Neural progenitor cell (in vitro differentiated cells): ENCODE data around the gene CAPNS1. TPM values are rescaled to one million over a fixed set of nuclear protein-coding genes. Genes with fewer than 3 reads are reported as not detected.
A peak's percentile ranks its signal among the peaks of the same experiment; 100 is the strongest.
"Not testable (repeated sequence)": the region's sequence is repeated elsewhere in the genome, so short reads cannot be mapped to it uniquely, and the experiment has no call there.

Experiments
- DNase-seq: peaks from one replicate; pipeline ENCODE4 v3.0.0-alpha.2; 2016; ENCODE audit warnings: low spot score
- H2AFZ ChIP-seq: fragments of 200-600 bp; sonication (generic); replicated peaks from 2 replicates; pipeline ENCODE4 v1.6.1; 2016; ENCODE audit warnings: antibody characterized with exemption
- H3F3A ChIP-seq: fragments of 200-600 bp; sonication (generic); 2 replicates; pipeline ENCODE4 v1.6.1; 2016; ENCODE audit warnings: antibody characterized with exemption, low read depth
- H3K27ac ChIP-seq: fragments of 200-600 bp; sonication (generic); 2 replicates; pipeline ENCODE4 v1.5.1; 2016; ENCODE audit warnings: mild to moderate bottlenecking
- H3K27me3 ChIP-seq: fragments of 200-600 bp; sonication (generic); 2 replicates; pipeline ENCODE4 v1.6.1; 2016; ENCODE audit warnings: mild to moderate bottlenecking, moderate library complexity
- H3K36me3 ChIP-seq: fragments of 200-600 bp; sonication (generic); 2 replicates; pipeline ENCODE4 v1.5.1; 2016
- H3K4me1 ChIP-seq: fragments of 200-600 bp; sonication (generic); 2 replicates; pipeline ENCODE4 v1.6.1; 2016; ENCODE audit warnings: mixed run types
- H3K4me2 ChIP-seq: fragments of 200-600 bp; sonication (generic); 2 replicates; pipeline ENCODE4 v1.6.1; 2016
- H3K4me3 ChIP-seq: fragments of 200-600 bp; sonication (generic); 2 replicates; pipeline ENCODE4 v1.5.1; 2016
- H3K79me2 ChIP-seq: fragments of 200-600 bp; sonication (generic); 2 replicates; pipeline ENCODE4 v1.6.1; 2016; ENCODE audit warnings: low read depth
- H3K9ac ChIP-seq: fragments of 200-600 bp; sonication (generic); 2 replicates; pipeline ENCODE4 v1.6.1; 2016
- H3K9me3 ChIP-seq: fragments of 200-600 bp; sonication (generic); 2 replicates; pipeline ENCODE4 v1.5.1; 2016; ENCODE audit warnings: low read depth
- H4K20me1 ChIP-seq: fragments of 200-600 bp; sonication (generic); 2 replicates; pipeline ENCODE4 v1.6.1; 2016; ENCODE audit warnings: low read depth
- H3K27ac Mint-ChIP-seq: 3 replicates; pipeline ENCODE4 v1.8.0; 2021; ENCODE audit warnings: mixed read lengths
- H3K27me3 Mint-ChIP-seq: 2 replicates; pipeline ENCODE4 v1.8.0; 2022; ENCODE audit warnings: low read depth, mild to moderate bottlenecking, inconsistent platforms, moderate library complexity, mixed read lengths; ENCODE audit not compliant: insufficient read depth
- H3K36me3 Mint-ChIP-seq: 3 replicates; pipeline ENCODE4 v1.8.0; 2021; ENCODE audit warnings: mixed read lengths
- H3K4me1 Mint-ChIP-seq: 3 replicates; pipeline ENCODE4 v1.8.0; 2021; ENCODE audit warnings: mixed read lengths
- H3K4me3 Mint-ChIP-seq: 3 replicates; pipeline ENCODE4 v1.8.0; 2021; ENCODE audit warnings: mild to moderate bottlenecking, moderate library complexity, mixed read lengths
- H3K9me3 Mint-ChIP-seq: 3 replicates; pipeline ENCODE4 v1.8.0; 2020; ENCODE audit warnings: mixed read lengths
- EZH2 ChIP-seq: fragments of 200-600 bp; sonication (generic); IDR thresholded peaks from 2 replicates; pipeline ENCODE4 v1.6.1; 2017; ENCODE audit warnings: antibody characterized with exemption, mild to moderate bottlenecking, moderate library complexity
- EZH2phosphoT487 ChIP-seq: fragments of 200-600 bp; sonication (generic); IDR thresholded peaks from 2 replicates; pipeline ENCODE4 v1.6.1; 2017; ENCODE audit warnings: antibody characterized with exemption
- total RNA-seq: library from RNA; depleted of rRNA; stranded (reverse); fragments of >200 nt; gene quantifications from 2 replicates; pipeline ENCODE4 v1.2.3, GENCODE V29; 2015; ENCODE audit warnings: low replicate concordance
- TF ChIP-seq, protein P1 (sequence below): fragments of 200-600 bp; sonication (generic); IDR thresholded peaks from 2 replicates; pipeline ENCODE4 v1.5.1; 2017; ENCODE audit warnings: antibody characterized with exemption, mild to moderate bottlenecking

The CAPNS1 gene
- total RNA-seq, 1 donor from 2014 or later = 258 TPM

DNA sequence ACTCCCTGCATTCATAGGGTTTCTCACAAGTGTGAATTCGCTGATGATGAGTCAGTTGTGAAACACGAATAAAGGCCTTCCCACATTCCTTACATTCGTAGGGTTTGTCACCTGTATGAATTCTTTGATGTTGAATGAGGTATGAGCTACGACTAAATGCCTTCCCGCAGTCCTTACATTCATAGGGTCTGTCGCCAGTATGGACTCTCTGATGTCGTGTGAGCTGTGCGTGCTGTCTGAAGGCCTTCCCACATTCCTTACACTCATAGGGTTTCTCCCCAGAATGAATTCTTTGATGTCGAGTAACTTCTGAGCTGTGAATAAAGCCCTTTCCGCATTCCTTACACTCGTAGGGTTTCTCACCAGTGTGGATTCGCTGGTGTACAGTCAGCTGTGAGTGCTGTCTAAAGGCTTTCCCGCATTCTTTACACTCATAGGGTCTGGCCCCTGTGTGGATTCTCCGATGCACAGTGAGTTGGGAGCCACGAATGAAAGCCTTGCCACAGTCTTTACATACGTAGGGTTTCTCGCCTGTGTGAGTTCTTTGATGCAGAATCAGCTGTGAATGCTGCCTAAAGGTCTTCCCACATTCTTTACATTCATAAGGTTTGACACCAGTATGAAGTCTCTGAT lies 42.9 kb downstream of the CAPNS1 start:
- peak; percentile 23 for DNase-seq
- Histone ChIP-seq H4K20me1 (no peaks in the 10 kb centered on the region), H3K9me3 (no peaks in the 10 kb centered on the region), H3K4me2 (no peak overlapping the region), H3K4me3 (no peak overlapping the region), H3K27ac (no peak overlapping the region), H3K9ac (no peak overlapping the region), H3K36me3 (no peaks in the 10 kb centered on the region), H3K27me3 (no peaks in the 10 kb centered on the region), H3K4me1 (no peaks in the 10 kb centered on the region), H2AFZ (no peak overlapping the region), H3K79me2 (no peaks in the 10 kb centered on the region), H3F3A (no peaks in the 10 kb centered on the region)
- H3K9me3 Mint-ChIP-seq = no peaks in the 10 kb centered on the region
- H3K4me1 Mint-ChIP-seq = no peaks in the 10 kb centered on the region
- H3K4me3 Mint-ChIP-seq = no peak overlapping the region
- H3K36me3 Mint-ChIP-seq = peaks cover 11% of the 10 kb centered on the region
- TF ChIP-seq EZH2 = no peak
- TF ChIP-seq, protein P1, sequence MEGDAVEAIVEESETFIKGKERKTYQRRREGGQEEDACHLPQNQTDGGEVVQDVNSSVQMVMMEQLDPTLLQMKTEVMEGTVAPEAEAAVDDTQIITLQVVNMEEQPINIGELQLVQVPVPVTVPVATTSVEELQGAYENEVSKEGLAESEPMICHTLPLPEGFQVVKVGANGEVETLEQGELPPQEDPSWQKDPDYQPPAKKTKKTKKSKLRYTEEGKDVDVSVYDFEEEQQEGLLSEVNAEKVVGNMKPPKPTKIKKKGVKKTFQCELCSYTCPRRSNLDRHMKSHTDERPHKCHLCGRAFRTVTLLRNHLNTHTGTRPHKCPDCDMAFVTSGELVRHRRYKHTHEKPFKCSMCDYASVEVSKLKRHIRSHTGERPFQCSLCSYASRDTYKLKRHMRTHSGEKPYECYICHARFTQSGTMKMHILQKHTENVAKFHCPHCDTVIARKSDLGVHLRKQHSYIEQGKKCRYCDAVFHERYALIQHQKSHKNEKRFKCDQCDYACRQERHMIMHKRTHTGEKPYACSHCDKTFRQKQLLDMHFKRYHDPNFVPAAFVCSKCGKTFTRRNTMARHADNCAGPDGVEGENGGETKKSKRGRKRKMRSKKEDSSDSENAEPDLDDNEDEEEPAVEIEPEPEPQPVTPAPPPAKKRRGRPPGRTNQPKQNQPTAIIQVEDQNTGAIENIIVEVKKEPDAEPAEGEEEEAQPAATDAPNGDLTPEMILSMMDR = no peak
- no peak for TF ChIP-seq EZH2phosphoT487
- H3K27ac Mint-ChIP-seq = no peak overlapping the region
- no peaks in the 10 kb centered on the region for H3K27me3 Mint-ChIP-seq

DNA sequence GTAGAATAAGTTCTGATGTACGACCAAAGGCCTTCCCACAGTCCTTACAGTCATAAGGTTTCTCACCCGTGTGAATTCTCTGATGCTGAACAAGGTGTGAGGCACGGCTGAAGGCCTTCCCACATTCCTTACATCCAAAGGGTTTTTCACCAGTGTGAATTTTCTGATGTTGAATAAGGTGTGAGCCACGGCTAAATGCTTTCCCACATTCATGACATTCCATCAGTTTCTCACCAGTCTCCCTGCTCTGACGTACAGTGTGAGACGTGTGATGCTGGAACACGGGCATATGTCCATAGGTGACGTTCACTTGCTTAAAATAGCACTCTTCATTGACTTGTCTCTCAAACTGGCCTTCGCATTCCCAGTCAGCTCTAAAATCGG lies 43.4 kb downstream of the CAPNS1 start:
- Histone ChIP-seq H3K9ac (no peak overlapping the region), H3K27ac (no peak overlapping the region), H3K9me3 (no peaks in the 10 kb centered on the region), H2AFZ (no peak overlapping the region), H3K4me2 (no peak overlapping the region), H3K4me3 (no peak overlapping the region), H3K27me3 (no peaks in the 10 kb centered on the region), H3F3A (no peaks in the 10 kb centered on the region), H4K20me1 (no peaks in the 10 kb centered on the region), H3K4me1 (no peaks in the 10 kb centered on the region), H3K36me3 (no peaks in the 10 kb centered on the region), H3K79me2 (no peaks in the 10 kb centered on the region)
- TF ChIP-seq, protein P1 = no peak
- no peak for TF ChIP-seq EZH2
- TF ChIP-seq EZH2phosphoT487 = no peak
- H3K36me3 Mint-ChIP-seq = peaks cover 11% of the 10 kb centered on the region
- H3K4me1 Mint-ChIP-seq = no peaks in the 10 kb centered on the region
- H3K27me3 Mint-ChIP-seq = no peaks in the 10 kb centered on the region
- H3K9me3 Mint-ChIP-seq = no peaks in the 10 kb centered on the region
- H3K27ac Mint-ChIP-seq = no peak overlapping the region
- no peak for DNase-seq
- H3K4me3 Mint-ChIP-seq = no peak overlapping the region

DNA sequence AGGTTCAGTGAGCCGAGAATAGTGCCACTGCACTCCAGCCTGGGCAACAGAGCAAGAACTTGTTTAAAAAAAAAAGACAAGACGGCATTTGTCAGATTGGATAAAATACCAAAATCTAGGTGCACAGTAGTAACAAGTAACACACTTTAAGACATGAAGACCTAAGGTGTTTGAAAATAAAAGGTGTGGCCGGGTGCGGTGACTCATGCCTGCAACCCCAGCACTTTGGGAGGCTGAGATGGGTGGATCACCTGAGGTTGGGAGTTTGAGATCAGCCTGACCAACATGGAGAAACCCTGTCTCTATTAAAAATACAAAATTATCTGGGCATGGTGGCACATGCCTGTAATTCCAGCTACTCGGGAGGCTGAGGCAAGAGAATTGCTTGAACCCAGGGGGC lies 46.9 kb downstream of the CAPNS1 start:
- not testable (repeated sequence) for H3K4me2 ChIP-seq, H3K4me3 Mint-ChIP-seq, H3K27me3 Mint-ChIP-seq, H3K9me3 ChIP-seq, H3K27me3 ChIP-seq, H3K4me1 ChIP-seq, H2AFZ ChIP-seq, H3K4me3 ChIP-seq, H3K9ac ChIP-seq, H3K79me2 ChIP-seq, H4K20me1 ChIP-seq, H3F3A ChIP-seq, H3K36me3 ChIP-seq, H3K9me3 Mint-ChIP-seq, H3K4me1 Mint-ChIP-seq, H3K27ac Mint-ChIP-seq, DNase-seq, H3K27ac ChIP-seq
- H3K36me3 Mint-ChIP-seq = peaks cover 16% of the 10 kb centered on the region

DNA sequence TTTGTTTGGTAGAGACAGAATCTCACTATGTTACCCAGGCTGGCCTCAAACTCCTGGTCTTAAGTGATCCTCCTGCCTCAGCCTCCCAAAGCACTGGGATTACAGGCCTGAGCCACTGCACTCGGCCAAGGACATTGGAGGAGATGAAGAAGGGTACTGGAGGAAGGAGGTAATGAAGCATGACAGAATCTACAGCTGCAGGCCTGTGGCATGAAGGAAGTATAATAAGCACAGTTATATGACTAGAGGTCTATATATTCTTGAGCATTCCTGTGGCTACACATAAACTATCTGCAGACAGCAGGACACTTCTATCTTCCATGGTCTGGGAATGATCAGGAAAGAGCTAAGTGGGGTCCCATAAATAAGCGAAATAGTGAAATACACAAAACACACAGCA lies 56.4 kb downstream of the CAPNS1 start:
- no peaks in the 10 kb centered on the region for H3K79me2 ChIP-seq
- no peak overlapping the region for H3K27ac ChIP-seq
- H3K36me3 ChIP-seq = no peaks in the 10 kb centered on the region
- H3F3A ChIP-seq = no peaks in the 10 kb centered on the region
- Mint-ChIP-seq H3K27ac (no peak overlapping the region), H3K4me3 (no peak overlapping the region), H3K9me3 (no peaks in the 10 kb centered on the region), H3K27me3 (no peaks in the 10 kb centered on the region), H3K4me1 (no peaks in the 10 kb centered on the region), H3K36me3 (peaks cover 11% of the 10 kb centered on the region)
- TF ChIP-seq, protein P1 = no peak
- TF ChIP-seq EZH2 (no peak), EZH2phosphoT487 (no peak)
- H3K27me3 ChIP-seq = no peaks in the 10 kb centered on the region
- no peak overlapping the region for H3K4me2 ChIP-seq
- no peaks in the 10 kb centered on the region for H3K9me3 ChIP-seq
- DNase-seq = no peak
- no peaks in the 10 kb centered on the region for H3K4me1 ChIP-seq
- no peak overlapping the region for H2AFZ ChIP-seq
- H3K4me3 ChIP-seq = no peak overlapping the region
- H4K20me1 ChIP-seq = no peaks in the 10 kb centered on the region
- H3K9ac ChIP-seq = no peak overlapping the region
